A549 (cell line): ENCODE measurements around the gene SPINT1. TPM values are rescaled to one million over a fixed set of nuclear protein-coding genes. Genes with fewer than 3 reads are reported as not detected.

Source experiments
- ATAC-seq, 2 experiments: fragments of 200-7000 bp in 1 of 2; fragments of >200 bp in 1 of 2; cut with Nextera tagmentation in 1 of 2; cut with Tn5 transposase in 1 of 2; 3 replicates each; pipeline versions ENCODE4 v1.8.0 to v1.9.1; 2018 to 2020; ENCODE audit warnings: mild to moderate bottlenecking in 1 of 2, moderate library complexity in 1 of 2
- CTCF ChIA-PET: fragments of 300-600 bp; sonication (Branson Sonifier 250); formaldehyde crosslinking; extraction: SDS; loops from one replicate; lab custom pipeline; 2021; ENCODE audit warnings: antibody characterized with exemption, inconsistent platforms; lab: Yijun Ruan, JAX
- POLR2A ChIA-PET: fragments of 350-600 bp; formaldehyde crosslinking; extraction: SDS; loops from one replicate; lab custom pipeline; 2021; ENCODE audit warnings: antibody characterized with exemption, inconsistent platforms; lab: Yijun Ruan, JAX
- DNase-seq, 2 experiments: peaks; one replicate each; pipeline versions ENCODE4 v3.0.0 to v3.0.0-alpha.2; 2011 to 2016; ENCODE audit warnings: low read depth in 1 of 2, low spot score in 1 of 2
- FAIRE-seq: peaks from 2 replicates; lab custom pipeline; 2011; peaks lifted over from hg19 to GRCh38; lab: Jason Lieb, UNC
- H3K27ac ChIP-seq, 2 experiments: fragments of >200 bp; sonication (Bioruptor Twin); formaldehyde crosslinking; 3 replicates each; pipeline ENCODE4 v1.5.1; 2016 to 2017
- H3K4me1 ChIP-seq: fragments of >200 bp; sonication (Bioruptor Twin); formaldehyde crosslinking; 3 replicates; pipeline ENCODE4 v1.6.1; 2016
- H3K4me2 ChIP-seq: fragments of >200 bp; sonication (Bioruptor Twin); formaldehyde crosslinking; 3 replicates; pipeline ENCODE4 v1.6.1; 2016
- H3K4me3 ChIP-seq: fragments of >200 bp; sonication (Bioruptor Twin); formaldehyde crosslinking; 3 replicates; pipeline ENCODE4 v1.5.1; 2016
- H3K9me3 ChIP-seq: fragments of >200 bp; sonication (Bioruptor Twin); formaldehyde crosslinking; 3 replicates; pipeline ENCODE4 v1.6.1; 2016
- BHLHE40 ChIP-seq: IDR thresholded peaks from 2 replicates; pipeline ENCODE4 v1.6.1; 2012; ENCODE audit warnings: low read depth, low read length, inconsistent platforms
- CTCF ChIP-seq: fragments of >200 bp; sonication (Bioruptor Twin); formaldehyde crosslinking; IDR thresholded peaks from 3 replicates; pipeline ENCODE4 v1.5.1; 2016
- EHMT2 ChIP-seq: fragments of 200-600 bp; sonication (generic); IDR thresholded peaks from 2 replicates; pipeline ENCODE4 v1.6.1; 2016; ENCODE audit warnings: antibody characterized with exemption, low read depth, mild to moderate bottlenecking, moderate library complexity
- ESRRA ChIP-seq: fragments of 150-350 bp; IDR thresholded peaks from 2 replicates; pipeline ENCODE4 v1.6.1; 2014; ENCODE audit warnings: mild to moderate bottlenecking, low read length, borderline replicate concordance
- HEYL ChIP-seq: fragments of 250-450 bp; sonication (Bioruptor Pico); IDR thresholded peaks from 2 replicates; pipeline ENCODE4 v1.8.0; 2021; ENCODE audit warnings: mild to moderate bottlenecking, moderate library complexity
- KDM1A ChIP-seq: fragments of 200-600 bp; sonication (generic); IDR thresholded peaks from 2 replicates; pipeline ENCODE4 v1.6.1; 2016; ENCODE audit warnings: low read depth, mild to moderate bottlenecking
- MAX ChIP-seq: IDR thresholded peaks from 2 replicates; pipeline ENCODE4 v1.6.1; 2012
- MAZ ChIP-seq: fragments of 150-350 bp; IDR thresholded peaks from 2 replicates; pipeline ENCODE4 v1.6.1; 2014; ENCODE audit warnings: antibody characterized with exemption, low read depth, low read length, borderline replicate concordance
- NPAS2 ChIP-seq: fragments of 250-450 bp; sonication (Bioruptor Pico); IDR thresholded peaks from 2 replicates; pipeline ENCODE4 v1.8.0; 2022; ENCODE audit warnings: mild to moderate bottlenecking, moderate library complexity, borderline replicate concordance
- RAD21 ChIP-seq, 2 experiments: fragments of >200 bp in 1 of 2; sonication (Bioruptor Twin) in 1 of 2; formaldehyde crosslinking in 1 of 2; IDR thresholded peaks in 1 of 2; conservative IDR thresholded peaks in 1 of 2; 2 replicates in 1 of 2; 3 replicates in 1 of 2; pipeline ENCODE4 v1.6.1; 2012 to 2018; ENCODE audit warnings: inconsistent platforms in 1 of 2
- TP53 ChIP-seq: fragments of 250-450 bp; sonication (Bioruptor Pico); IDR thresholded peaks from 2 replicates; pipeline ENCODE4 v1.5.0; 2021; ENCODE audit warnings: mild to moderate bottlenecking, moderate library complexity
- WGBS: methylation state at CpG from one replicate; pipeline ENCODE4 v1.1.6; 2017; ENCODE audit errors: missing lambda C conversion rate; 5-methylcytosine and 5-hydroxymethylcytosine counted together
- polyA plus RNA-seq, 4 experiments: library from polyadenylated mRNA; depleted of rRNA in 3 of 4; stranded (reverse); fragments of >200 nt; fragmentation: RNase III in 1 of 4; extraction: RNeasy Plus Mini Kit Qiagen cat#74134 plus additional on column Dnase treatment in 1 of 4; gene quantifications; 2 replicates in 3 of 4; 3 replicates in 1 of 4; pipeline ENCODE4 v1.2.3, GENCODE V29; 2011 to 2017
- TF ChIP-seq, protein P1 (sequence below): fragments of >200 bp; sonication (Bioruptor Twin); formaldehyde crosslinking; IDR thresholded peaks from 2 replicates; pipeline ENCODE4 v1.6.1; 2016
- TF ChIP-seq, protein P2 (sequence below): IDR thresholded peaks from 2 replicates; pipeline ENCODE4 v1.6.1; 2012
- TF ChIP-seq, protein P3 (sequence below): IDR thresholded peaks from 2 replicates; pipeline ENCODE4 v1.6.1; 2012; ENCODE audit warnings: low read depth, borderline replicate concordance

The SPINT1 gene
- polyA plus RNA-seq, 2 of the 4 experiments (the other 2 are of a cell fraction), result 0.79 to 0.80 TPM

DNA sequence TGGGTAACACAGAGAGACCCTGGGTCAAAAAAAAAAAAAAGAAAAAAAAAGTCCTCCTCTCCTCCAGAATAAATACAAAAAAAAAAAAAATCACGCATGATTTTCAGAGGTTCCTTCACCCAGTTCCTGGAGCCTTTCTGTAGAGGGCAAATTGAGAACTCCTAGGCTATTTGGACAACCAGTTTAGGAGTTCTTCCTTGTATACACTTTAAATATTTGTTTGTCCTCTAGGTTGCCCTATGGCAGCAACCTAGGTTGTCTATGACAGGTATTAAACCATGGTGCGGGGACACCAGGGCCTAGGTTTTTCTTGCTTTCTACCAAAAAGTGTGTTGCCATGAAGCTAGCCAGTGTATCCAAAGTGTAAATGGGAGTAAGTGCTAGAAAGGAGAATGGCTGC lies 40.8 kb upstream of the SPINT1 start:
- Histone ChIP-seq H3K9me3 (no peaks in the 10 kb centered on the region), H3K4me2 (no peak overlapping the region)
- 83% methylated on average over 2 of the region's 2 CpGs for WGBS
- no peak for ATAC-seq
- TF ChIP-seq NPAS2 (no peak), ESRRA (no peak), BHLHE40 (no peak), MAX (no peak), RAD21 (conservative IDR thresholded peaks at IDR 0.05 in 1 of 2, IDR thresholded peaks at IDR 0.05 in 1 of 2) (no peak)
- TF ChIP-seq, protein P1, sequence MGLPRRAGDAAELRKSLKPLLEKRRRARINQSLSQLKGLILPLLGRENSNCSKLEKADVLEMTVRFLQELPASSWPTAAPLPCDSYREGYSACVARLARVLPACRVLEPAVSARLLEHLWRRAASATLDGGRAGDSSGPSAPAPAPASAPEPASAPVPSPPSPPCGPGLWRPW, result no peak
- TF ChIP-seq, all 56 proteins: peak for 0
- FAIRE-seq, result no peak
- H3K4me3 ChIP-seq, result no peak overlapping the region
- no peak for DNase-seq
- POLR2A ChIA-PET, result no interaction called here
- H3K27ac ChIP-seq, result no peak overlapping the region
- CTCF ChIA-PET, result no interaction called here
- peaks cover 11% of the 10 kb centered on the region; the same call in 1 of the 3 replicates for H3K4me1 ChIP-seq

GRCh38 chr15:40803688-40804087 lies 40.2 kb upstream of the SPINT1 start:
- CTCF ChIA-PET, result interaction anchor here (0.6 to 1.5 kb wide), 2 partner anchors 54 to 138 kb away, joined by 3 to 6 read pairs; no protein-coding TSS in a partner anchor
- H3K9me3 ChIP-seq, result no peaks in the 10 kb centered on the region
- ATAC-seq, result no peak
- 93% methylated on average over 1 of the region's 1 CpG for WGBS
- H3K4me3 ChIP-seq, result no peak overlapping the region
- FAIRE-seq, result no peak
- POLR2A ChIA-PET, result interaction anchor here (0.6 kb wide), 1 partner anchor 11 kb away, joined by 7 read pairs; no protein-coding TSS in a partner anchor
- H3K4me1 ChIP-seq, result peaks cover 14% of the 10 kb centered on the region; the same call in 1 of the 3 replicates
- DNase-seq, result no peak
- no peak overlapping the region for H3K27ac ChIP-seq
- H3K4me2 ChIP-seq, result no peak overlapping the region
- no peak for TF ChIP-seq HEYL (CRISPR knock-in tag)
- TF ChIP-seq KDM1A, result no peak
- TF ChIP-seq, protein P2, sequence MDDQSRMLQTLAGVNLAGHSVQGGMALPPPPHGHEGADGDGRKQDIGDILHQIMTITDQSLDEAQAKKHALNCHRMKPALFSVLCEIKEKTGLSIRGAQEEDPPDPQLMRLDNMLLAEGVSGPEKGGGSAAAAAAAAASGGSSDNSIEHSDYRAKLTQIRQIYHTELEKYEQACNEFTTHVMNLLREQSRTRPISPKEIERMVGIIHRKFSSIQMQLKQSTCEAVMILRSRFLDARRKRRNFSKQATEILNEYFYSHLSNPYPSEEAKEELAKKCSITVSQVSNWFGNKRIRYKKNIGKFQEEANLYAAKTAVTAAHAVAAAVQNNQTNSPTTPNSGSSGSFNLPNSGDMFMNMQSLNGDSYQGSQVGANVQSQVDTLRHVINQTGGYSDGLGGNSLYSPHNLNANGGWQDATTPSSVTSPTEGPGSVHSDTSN, result no peak
- TF ChIP-seq RAD21 (conservative IDR thresholded peaks at IDR 0.05 in 1 of 2, IDR thresholded peaks at IDR 0.05 in 1 of 2), result no peak
- no peak for TF ChIP-seq EHMT2
- no peak for TF ChIP-seq MAZ
- no peak for TF ChIP-seq TP53 (CRISPR knock-in tag)

DNA sequence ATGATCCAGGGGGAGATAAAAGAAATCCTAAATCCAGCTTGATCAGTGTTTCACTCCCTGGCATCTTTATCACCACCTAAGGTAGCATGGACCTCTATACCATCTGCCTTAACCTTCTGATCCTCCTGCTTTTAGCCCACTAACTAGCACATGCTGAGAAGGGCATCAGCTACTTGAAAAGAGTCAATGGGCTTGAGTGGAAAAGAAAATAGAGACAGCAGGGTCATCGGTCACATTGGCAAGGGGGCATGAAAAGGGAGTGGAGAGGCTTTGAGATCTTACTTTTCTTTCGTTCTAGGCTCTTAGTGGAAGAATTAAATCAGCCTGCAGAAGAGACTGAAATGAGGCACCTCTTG lies 37.2 kb upstream of the SPINT1 start:
- Histone ChIP-seq H3K4me2 (peak overlapping the region; percentile 99), H3K4me3 (peak overlapping the region; percentile 83), H3K4me1 (peaks cover 11% of the 10 kb centered on the region; the same call in 1 of the 3 replicates), H3K9me3 (no peaks in the 10 kb centered on the region), H3K27ac (peak overlapping the region; percentile 96 to 99)
- no peak for FAIRE-seq
- no peak for DNase-seq
- 0% methylated on average over 2 of the region's 2 CpGs for WGBS
- CTCF ChIA-PET, result interaction anchor here (1.0 to 1.6 kb wide), 3 partner anchors 16 to 87 kb away, joined by 3 to 5 read pairs (median 3); partner anchors contain the start of gene VPS18
- POLR2A ChIA-PET, result interaction anchor here (0.6 kb wide), 2 partner anchors 72 to 98 kb away, joined by 4 to 13 read pairs; no protein-coding TSS in a partner anchor
- no peak for TF ChIP-seq CTCF
- peak; percentile 17; the same call in 1 of the 2 replicates for TF ChIP-seq MAX
- TF ChIP-seq, protein P3, sequence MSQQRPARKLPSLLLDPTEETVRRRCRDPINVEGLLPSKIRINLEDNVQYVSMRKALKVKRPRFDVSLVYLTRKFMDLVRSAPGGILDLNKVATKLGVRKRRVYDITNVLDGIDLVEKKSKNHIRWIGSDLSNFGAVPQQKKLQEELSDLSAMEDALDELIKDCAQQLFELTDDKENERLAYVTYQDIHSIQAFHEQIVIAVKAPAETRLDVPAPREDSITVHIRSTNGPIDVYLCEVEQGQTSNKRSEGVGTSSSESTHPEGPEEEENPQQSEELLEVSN, result no peak
- ATAC-seq, result peak in 1 of 2 experiments; percentile 1; a peak in 2 of 6 replicates
